A549 (cell line): Measurements from ENCODE around the gene DCP1A. TPM values are rescaled to one million over a fixed set of nuclear protein-coding genes. Genes with fewer than 3 reads are reported as not detected.

Experiments used
- ATAC-seq, 2 experiments: fragments of 200-7000 bp in 1 of 2; fragments of >200 bp in 1 of 2; cut with Nextera tagmentation in 1 of 2; cut with Tn5 transposase in 1 of 2; 3 replicates each; pipeline versions ENCODE4 v1.8.0 to v1.9.1; 2018 to 2020; ENCODE audit warnings: mild to moderate bottlenecking in 1 of 2, moderate library complexity in 1 of 2
- CTCF ChIA-PET: fragments of 300-600 bp; sonication (Branson Sonifier 250); formaldehyde crosslinking; extraction: SDS; loops from one replicate; lab custom pipeline; 2021; ENCODE audit warnings: antibody characterized with exemption, inconsistent platforms; lab: Yijun Ruan, JAX
- POLR2A ChIA-PET: fragments of 350-600 bp; formaldehyde crosslinking; extraction: SDS; loops from one replicate; lab custom pipeline; 2021; ENCODE audit warnings: antibody characterized with exemption, inconsistent platforms; lab: Yijun Ruan, JAX
- DNase-seq, 2 experiments: peaks; one replicate each; pipeline versions ENCODE4 v3.0.0 to v3.0.0-alpha.2; 2011 to 2016; ENCODE audit warnings: low read depth in 1 of 2, low spot score in 1 of 2
- FAIRE-seq: peaks from 2 replicates; lab custom pipeline; 2011; peaks lifted over from hg19 to GRCh38; lab: Jason Lieb, UNC
- H3K27ac ChIP-seq, 2 experiments: fragments of >200 bp; sonication (Bioruptor Twin); formaldehyde crosslinking; 3 replicates each; pipeline ENCODE4 v1.5.1; 2016 to 2017
- H3K4me1 ChIP-seq: fragments of >200 bp; sonication (Bioruptor Twin); formaldehyde crosslinking; 3 replicates; pipeline ENCODE4 v1.6.1; 2016
- H3K4me2 ChIP-seq: fragments of >200 bp; sonication (Bioruptor Twin); formaldehyde crosslinking; 3 replicates; pipeline ENCODE4 v1.6.1; 2016
- H3K4me3 ChIP-seq: fragments of >200 bp; sonication (Bioruptor Twin); formaldehyde crosslinking; 3 replicates; pipeline ENCODE4 v1.5.1; 2016
- H3K9me3 ChIP-seq: fragments of >200 bp; sonication (Bioruptor Twin); formaldehyde crosslinking; 3 replicates; pipeline ENCODE4 v1.6.1; 2016
- EHF ChIP-seq: fragments of 250-450 bp; sonication (Bioruptor Pico); IDR thresholded peaks from 2 replicates; pipeline ENCODE4 v1.5.0; 2020; ENCODE audit warnings: mild to moderate bottlenecking
- EP300 ChIP-seq, 2 experiments: fragments of >200 bp; sonication (Bioruptor Twin); formaldehyde crosslinking; IDR thresholded peaks; 2 replicates in 1 of 2; 3 replicates in 1 of 2; pipeline ENCODE4 v1.6.1; 2016 to 2017
- HDAC2 ChIP-seq: fragments of 200-600 bp; sonication (generic); IDR thresholded peaks from 2 replicates; pipeline ENCODE4 v1.6.1; 2016
- HEYL ChIP-seq: fragments of 250-450 bp; sonication (Bioruptor Pico); IDR thresholded peaks from 2 replicates; pipeline ENCODE4 v1.8.0; 2021; ENCODE audit warnings: mild to moderate bottlenecking, moderate library complexity
- HOXB13 ChIP-seq: fragments of 250-450 bp; sonication (Bioruptor Pico); IDR thresholded peaks from 2 replicates; pipeline ENCODE4 v1.5.0; 2020; ENCODE audit warnings: low read depth, mild to moderate bottlenecking, moderate library complexity
- KDM5A ChIP-seq: fragments of 200-600 bp; sonication (generic); IDR thresholded peaks from 2 replicates; pipeline ENCODE4 v1.6.1; 2016; ENCODE audit warnings: antibody characterized with exemption, mild to moderate bottlenecking
- NPAS2 ChIP-seq: fragments of 250-450 bp; sonication (Bioruptor Pico); IDR thresholded peaks from 2 replicates; pipeline ENCODE4 v1.8.0; 2022; ENCODE audit warnings: mild to moderate bottlenecking, moderate library complexity, borderline replicate concordance
- NR3C1 ChIP-seq: fragments of >200 bp; sonication (Bioruptor Twin); formaldehyde crosslinking; IDR thresholded peaks from 3 replicates; pipeline ENCODE4 v1.6.1; 2017
- POLR2A ChIP-seq: IDR thresholded peaks from 2 replicates; pipeline ENCODE4 v1.6.1; 2012; ENCODE audit warnings: mild to moderate bottlenecking, low read length
- POLR2AphosphoS2 ChIP-seq: conservative IDR thresholded peaks from 2 replicates; pipeline ENCODE4 v1.6.1; 2012; ENCODE audit warnings: low read length, improper control_type of control experiment, inconsistent platforms
- RARB ChIP-seq: fragments of 250-450 bp; sonication (Bioruptor Pico); IDR thresholded peaks from 2 replicates; pipeline ENCODE4 v1.8.0; 2021; ENCODE audit warnings: mild to moderate bottlenecking, moderate library complexity
- RCOR1 ChIP-seq: fragments of 150-350 bp; IDR thresholded peaks from 2 replicates; pipeline ENCODE4 v1.6.1; 2014; ENCODE audit warnings: antibody characterized with exemption, low read length, low read depth
- RNF2 ChIP-seq: fragments of 200-600 bp; sonication (generic); IDR thresholded peaks from 2 replicates; pipeline ENCODE4 v1.6.1; 2016; ENCODE audit warnings: low read depth, mild to moderate bottlenecking, antibody characterized with exemption, moderate library complexity, borderline replicate concordance
- SMC3 ChIP-seq: fragments of >200 bp; sonication (Bioruptor Twin); formaldehyde crosslinking; IDR thresholded peaks from 3 replicates; pipeline ENCODE4 v1.6.1; 2018; ENCODE audit warnings: inconsistent platforms
- ZC3H11A ChIP-seq: fragments of 450-650 bp; IDR thresholded peaks from 2 replicates; pipeline ENCODE4 v1.6.1; 2014; ENCODE audit warnings: antibody characterized with exemption, mild to moderate bottlenecking
- ZNF302 ChIP-seq: fragments of 250-450 bp; sonication (Bioruptor Pico); IDR thresholded peaks from 2 replicates; pipeline ENCODE4 v1.9.0; 2021; ENCODE audit warnings: inconsistent platforms, mild to moderate bottlenecking, moderate library complexity
- WGBS: methylation state at CpG from one replicate; pipeline ENCODE4 v1.1.6; 2017; ENCODE audit errors: missing lambda C conversion rate; 5-methylcytosine and 5-hydroxymethylcytosine counted together
- polyA plus RNA-seq, 4 experiments: library from polyadenylated mRNA; depleted of rRNA in 3 of 4; stranded (reverse); fragments of >200 nt; fragmentation: RNase III in 1 of 4; extraction: RNeasy Plus Mini Kit Qiagen cat#74134 plus additional on column Dnase treatment in 1 of 4; gene quantifications; 2 replicates in 3 of 4; 3 replicates in 1 of 4; pipeline ENCODE4 v1.2.3, GENCODE V29; 2011 to 2017
- TF ChIP-seq, protein P1 (sequence below): fragments of 200-600 bp; sonication (generic); IDR thresholded peaks from 2 replicates; pipeline ENCODE4 v1.6.1; 2016; ENCODE audit warnings: antibody characterized with exemption, mild to moderate bottlenecking, moderate library complexity
- TF ChIP-seq, protein P2 (sequence below): fragments of 450-650 bp; IDR thresholded peaks from 2 replicates; pipeline ENCODE4 v1.6.1; 2014; ENCODE audit warnings: antibody characterized with exemption
- TF ChIP-seq, protein P3 (sequence below): fragments of >200 bp; sonication (Bioruptor Twin); formaldehyde crosslinking; IDR thresholded peaks from 3 replicates; pipeline ENCODE4 v1.6.1; 2016
- TF ChIP-seq, protein P4 (sequence below): fragments of 150-350 bp; IDR thresholded peaks from 2 replicates; pipeline ENCODE4 v1.6.1; 2014; ENCODE audit warnings: low read depth, mild to moderate bottlenecking, low read length
- TF ChIP-seq, protein P5 (sequence below): fragments of 250-450 bp; sonication (Bioruptor Pico); IDR thresholded peaks from 2 replicates; pipeline ENCODE4 v1.5.0; 2021; ENCODE audit warnings: mild to moderate bottlenecking, moderate library complexity, borderline replicate concordance
- TF ChIP-seq, protein P6 (sequence below): fragments of >200 bp; sonication (Bioruptor Twin); formaldehyde crosslinking; IDR thresholded peaks from 3 replicates; pipeline ENCODE4 v1.5.1; 2016
- TF ChIP-seq, protein P7 (sequence below): fragments of 250-450 bp; sonication (Bioruptor Pico); IDR thresholded peaks from 2 replicates; pipeline ENCODE4 v1.5.0; 2020; ENCODE audit warnings: low read depth, mild to moderate bottlenecking, moderate library complexity

Gene DCP1A
- polyA plus RNA-seq, 2 of the 4 experiments (the other 2 are of a cell fraction) = 7.3 to 27.4 TPM

DNA sequence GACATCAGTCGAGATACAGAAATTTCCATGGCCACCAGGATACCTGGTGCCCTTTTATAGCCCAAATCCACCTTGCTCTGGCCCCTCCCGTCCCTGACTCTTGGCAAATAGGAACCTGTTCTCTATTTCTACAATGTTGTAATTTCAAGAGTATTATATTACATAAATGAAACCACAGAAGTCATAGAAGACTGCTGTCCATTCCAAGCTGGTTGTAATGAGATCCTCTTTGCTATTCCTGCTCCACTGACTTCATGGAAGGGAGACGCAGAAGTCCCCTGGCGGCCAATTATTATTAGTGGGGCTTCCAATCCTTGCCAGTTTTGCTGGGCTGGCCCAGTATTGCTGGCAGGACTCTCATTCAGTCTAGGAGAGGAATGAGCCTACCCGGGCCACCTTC lies 26.6 kb downstream of the DCP1A start:
- no peak for TF ChIP-seq POLR2AphosphoS2
- TF ChIP-seq NPAS2 (CRISPR knock-in tag) = no peak
- TF ChIP-seq ZNF302 = no peak
- TF ChIP-seq, protein P1, sequence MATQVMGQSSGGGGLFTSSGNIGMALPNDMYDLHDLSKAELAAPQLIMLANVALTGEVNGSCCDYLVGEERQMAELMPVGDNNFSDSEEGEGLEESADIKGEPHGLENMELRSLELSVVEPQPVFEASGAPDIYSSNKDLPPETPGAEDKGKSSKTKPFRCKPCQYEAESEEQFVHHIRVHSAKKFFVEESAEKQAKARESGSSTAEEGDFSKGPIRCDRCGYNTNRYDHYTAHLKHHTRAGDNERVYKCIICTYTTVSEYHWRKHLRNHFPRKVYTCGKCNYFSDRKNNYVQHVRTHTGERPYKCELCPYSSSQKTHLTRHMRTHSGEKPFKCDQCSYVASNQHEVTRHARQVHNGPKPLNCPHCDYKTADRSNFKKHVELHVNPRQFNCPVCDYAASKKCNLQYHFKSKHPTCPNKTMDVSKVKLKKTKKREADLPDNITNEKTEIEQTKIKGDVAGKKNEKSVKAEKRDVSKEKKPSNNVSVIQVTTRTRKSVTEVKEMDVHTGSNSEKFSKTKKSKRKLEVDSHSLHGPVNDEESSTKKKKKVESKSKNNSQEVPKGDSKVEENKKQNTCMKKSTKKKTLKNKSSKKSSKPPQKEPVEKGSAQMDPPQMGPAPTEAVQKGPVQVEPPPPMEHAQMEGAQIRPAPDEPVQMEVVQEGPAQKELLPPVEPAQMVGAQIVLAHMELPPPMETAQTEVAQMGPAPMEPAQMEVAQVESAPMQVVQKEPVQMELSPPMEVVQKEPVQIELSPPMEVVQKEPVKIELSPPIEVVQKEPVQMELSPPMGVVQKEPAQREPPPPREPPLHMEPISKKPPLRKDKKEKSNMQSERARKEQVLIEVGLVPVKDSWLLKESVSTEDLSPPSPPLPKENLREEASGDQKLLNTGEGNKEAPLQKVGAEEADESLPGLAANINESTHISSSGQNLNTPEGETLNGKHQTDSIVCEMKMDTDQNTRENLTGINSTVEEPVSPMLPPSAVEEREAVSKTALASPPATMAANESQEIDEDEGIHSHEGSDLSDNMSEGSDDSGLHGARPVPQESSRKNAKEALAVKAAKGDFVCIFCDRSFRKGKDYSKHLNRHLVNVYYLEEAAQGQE = no peak
- TF ChIP-seq NR3C1 = no peak
- no peak for TF ChIP-seq ZC3H11A
- TF ChIP-seq, protein P2, sequence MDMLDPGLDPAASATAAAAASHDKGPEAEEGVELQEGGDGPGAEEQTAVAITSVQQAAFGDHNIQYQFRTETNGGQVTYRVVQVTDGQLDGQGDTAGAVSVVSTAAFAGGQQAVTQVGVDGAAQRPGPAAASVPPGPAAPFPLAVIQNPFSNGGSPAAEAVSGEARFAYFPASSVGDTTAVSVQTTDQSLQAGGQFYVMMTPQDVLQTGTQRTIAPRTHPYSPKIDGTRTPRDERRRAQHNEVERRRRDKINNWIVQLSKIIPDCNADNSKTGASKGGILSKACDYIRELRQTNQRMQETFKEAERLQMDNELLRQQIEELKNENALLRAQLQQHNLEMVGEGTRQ = no peak
- TF ChIP-seq HEYL (CRISPR knock-in tag) = no peak
- TF ChIP-seq, protein P3, sequence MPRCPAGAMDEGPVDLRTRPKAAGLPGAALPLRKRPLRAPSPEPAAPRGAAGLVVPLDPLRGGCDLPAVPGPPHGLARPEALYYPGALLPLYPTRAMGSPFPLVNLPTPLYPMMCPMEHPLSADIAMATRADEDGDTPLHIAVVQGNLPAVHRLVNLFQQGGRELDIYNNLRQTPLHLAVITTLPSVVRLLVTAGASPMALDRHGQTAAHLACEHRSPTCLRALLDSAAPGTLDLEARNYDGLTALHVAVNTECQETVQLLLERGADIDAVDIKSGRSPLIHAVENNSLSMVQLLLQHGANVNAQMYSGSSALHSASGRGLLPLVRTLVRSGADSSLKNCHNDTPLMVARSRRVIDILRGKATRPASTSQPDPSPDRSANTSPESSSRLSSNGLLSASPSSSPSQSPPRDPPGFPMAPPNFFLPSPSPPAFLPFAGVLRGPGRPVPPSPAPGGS = no peak
- no peak for TF ChIP-seq EP300 (IDR thresholded peaks at IDR 0.05)
- TF ChIP-seq POLR2A = no peak
- TF ChIP-seq, protein P4, sequence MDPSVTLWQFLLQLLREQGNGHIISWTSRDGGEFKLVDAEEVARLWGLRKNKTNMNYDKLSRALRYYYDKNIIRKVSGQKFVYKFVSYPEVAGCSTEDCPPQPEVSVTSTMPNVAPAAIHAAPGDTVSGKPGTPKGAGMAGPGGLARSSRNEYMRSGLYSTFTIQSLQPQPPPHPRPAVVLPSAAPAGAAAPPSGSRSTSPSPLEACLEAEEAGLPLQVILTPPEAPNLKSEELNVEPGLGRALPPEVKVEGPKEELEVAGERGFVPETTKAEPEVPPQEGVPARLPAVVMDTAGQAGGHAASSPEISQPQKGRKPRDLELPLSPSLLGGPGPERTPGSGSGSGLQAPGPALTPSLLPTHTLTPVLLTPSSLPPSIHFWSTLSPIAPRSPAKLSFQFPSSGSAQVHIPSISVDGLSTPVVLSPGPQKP = no peak
- no peak for TF ChIP-seq RCOR1
- TF ChIP-seq, protein P5, sequence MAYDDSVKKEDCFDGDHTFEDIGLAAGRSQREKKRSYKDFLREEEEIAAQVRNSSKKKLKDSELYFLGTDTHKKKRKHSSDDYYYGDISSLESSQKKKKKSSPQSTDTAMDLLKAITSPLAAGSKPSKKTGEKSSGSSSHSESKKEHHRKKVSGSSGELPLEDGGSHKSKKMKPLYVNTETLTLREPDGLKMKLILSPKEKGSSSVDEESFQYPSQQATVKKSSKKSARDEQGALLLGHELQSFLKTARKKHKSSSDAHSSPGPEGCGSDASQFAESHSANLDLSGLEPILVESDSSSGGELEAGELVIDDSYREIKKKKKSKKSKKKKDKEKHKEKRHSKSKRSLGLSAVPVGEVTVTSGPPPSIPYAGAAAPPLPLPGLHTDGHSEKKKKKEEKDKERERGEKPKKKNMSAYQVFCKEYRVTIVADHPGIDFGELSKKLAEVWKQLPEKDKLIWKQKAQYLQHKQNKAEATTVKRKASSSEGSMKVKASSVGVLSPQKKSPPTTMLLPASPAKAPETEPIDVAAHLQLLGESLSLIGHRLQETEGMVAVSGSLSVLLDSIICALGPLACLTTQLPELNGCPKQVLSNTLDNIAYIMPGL = no peak
- no peak for TF ChIP-seq HOXB13
- no peak for TF ChIP-seq RARB (CRISPR knock-in tag)
- TF ChIP-seq HDAC2 = no peak
- no peak for TF ChIP-seq RNF2
- Histone ChIP-seq H3K4me3 (no peak overlapping the region), H3K4me2 (no peak overlapping the region), H3K27ac (no peak overlapping the region), H3K4me1 (peaks cover 4% of the 10 kb centered on the region; the same call in 1 of the 3 replicates), H3K9me3 (0 out of 3 replicates have a peak, but pooled peaks cover 2% of the 10 kb centered on the region)
- no peak for DNase-seq
- WGBS = 91% methylated on average over 5 of the region's 5 CpGs
- CTCF ChIA-PET = interaction anchor here (1.2 to 2.0 kb wide), 3 partner anchors 9 to 23 kb away, joined by 3 to 5 read pairs (median 3); no protein-coding TSS in a partner anchor
- ATAC-seq = no peak
- POLR2A ChIA-PET = no interaction called here
- FAIRE-seq = no peak

DNA sequence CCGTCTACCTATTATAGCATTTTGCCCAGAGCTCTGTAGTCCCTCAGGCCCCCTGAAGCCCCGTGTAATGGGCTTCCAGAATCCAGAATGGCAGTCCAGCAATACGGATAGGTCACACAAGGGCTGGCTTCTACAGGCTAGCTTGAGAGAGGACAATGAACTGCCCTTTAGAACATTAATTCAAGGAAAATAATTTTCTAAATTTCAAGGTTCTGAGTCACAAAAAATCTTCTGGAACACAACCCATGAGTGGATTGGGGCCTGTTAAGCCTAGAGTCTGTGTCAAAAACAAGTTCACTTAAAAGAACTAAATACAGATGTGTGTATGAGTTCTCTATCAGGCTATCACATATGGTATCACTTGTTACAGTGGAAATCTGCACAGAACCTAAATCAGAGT lies 28.8 kb downstream of the DCP1A start:
- Histone ChIP-seq H3K4me3 (no peak overlapping the region), H3K27ac (no peak overlapping the region), H3K4me2 (no peak overlapping the region), H3K9me3 (0 out of 3 replicates have a peak, but pooled peaks cover 2% of the 10 kb centered on the region), H3K4me1 (no peaks in the 10 kb centered on the region)
- CTCF ChIA-PET = interaction anchor here (1.0 to 1.1 kb wide), 2 partner anchors 98 to 391 kb away, joined by 3 read pairs; no protein-coding TSS in a partner anchor
- 84% methylated on average over 3 of the region's 3 CpGs for WGBS
- TF ChIP-seq KDM5A (no peak), SMC3 (no peak), EHF (CRISPR knock-in tag) (no peak)
- TF ChIP-seq, protein P6, sequence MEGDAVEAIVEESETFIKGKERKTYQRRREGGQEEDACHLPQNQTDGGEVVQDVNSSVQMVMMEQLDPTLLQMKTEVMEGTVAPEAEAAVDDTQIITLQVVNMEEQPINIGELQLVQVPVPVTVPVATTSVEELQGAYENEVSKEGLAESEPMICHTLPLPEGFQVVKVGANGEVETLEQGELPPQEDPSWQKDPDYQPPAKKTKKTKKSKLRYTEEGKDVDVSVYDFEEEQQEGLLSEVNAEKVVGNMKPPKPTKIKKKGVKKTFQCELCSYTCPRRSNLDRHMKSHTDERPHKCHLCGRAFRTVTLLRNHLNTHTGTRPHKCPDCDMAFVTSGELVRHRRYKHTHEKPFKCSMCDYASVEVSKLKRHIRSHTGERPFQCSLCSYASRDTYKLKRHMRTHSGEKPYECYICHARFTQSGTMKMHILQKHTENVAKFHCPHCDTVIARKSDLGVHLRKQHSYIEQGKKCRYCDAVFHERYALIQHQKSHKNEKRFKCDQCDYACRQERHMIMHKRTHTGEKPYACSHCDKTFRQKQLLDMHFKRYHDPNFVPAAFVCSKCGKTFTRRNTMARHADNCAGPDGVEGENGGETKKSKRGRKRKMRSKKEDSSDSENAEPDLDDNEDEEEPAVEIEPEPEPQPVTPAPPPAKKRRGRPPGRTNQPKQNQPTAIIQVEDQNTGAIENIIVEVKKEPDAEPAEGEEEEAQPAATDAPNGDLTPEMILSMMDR = no peak
- TF ChIP-seq, protein P7, sequence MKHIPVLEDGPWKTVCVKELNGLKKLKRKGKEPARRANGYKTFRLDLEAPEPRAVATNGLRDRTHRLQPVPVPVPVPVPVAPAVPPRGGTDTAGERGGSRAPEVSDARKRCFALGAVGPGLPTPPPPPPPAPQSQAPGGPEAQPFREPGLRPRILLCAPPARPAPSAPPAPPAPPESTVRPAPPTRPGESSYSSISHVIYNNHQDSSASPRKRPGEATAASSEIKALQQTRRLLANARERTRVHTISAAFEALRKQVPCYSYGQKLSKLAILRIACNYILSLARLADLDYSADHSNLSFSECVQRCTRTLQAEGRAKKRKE = no peak
- TF ChIP-seq, protein P4 = no peak
- DNase-seq (no peak), ATAC-seq (no peak), FAIRE-seq (no peak)
- POLR2A ChIA-PET = no interaction called here
